HL-60 (cell line): Measurements from ENCODE around the gene ITIH4.

Experiments
- DNase-seq, 2 experiments: peaks; one replicate each; pipeline ENCODE4 v3.0.0-alpha.2; 2010 to 2020; ENCODE audit warnings: low read depth in 1 of 2, low spot score in 1 of 2
- H3K27ac ChIP-seq: fragments of 250-450 bp; sonication (Bioruptor Pico); replicated peaks from 2 replicates; pipeline ENCODE4 v1.5.1; 2020; ENCODE audit warnings: mild to moderate bottlenecking, moderate library complexity
- H3K27me3 ChIP-seq: fragments of 250-450 bp; sonication (Bioruptor Pico); 2 replicates; pipeline ENCODE4 v1.5.1; 2021; ENCODE audit warnings: mild to moderate bottlenecking, moderate library complexity; ENCODE audit not compliant: insufficient read depth, poor library complexity, severe bottlenecking
- H3K4me3 ChIP-seq: replicated peaks from 2 replicates; pipeline ENCODE4 v1.5.1; 2011; ENCODE audit warnings: mild to moderate bottlenecking, control low read depth, low read length; ENCODE audit not compliant: insufficient read depth
- GABPA ChIP-seq: IDR thresholded peaks from 2 replicates; pipeline ENCODE4 v1.6.1; 2012; ENCODE audit warnings: low read depth
- POLR2AphosphoS5 ChIP-seq: IDR thresholded peaks from 2 replicates; pipeline ENCODE4 v1.6.1; 2012; ENCODE audit warnings: low read depth
- REST ChIP-seq: IDR thresholded peaks from 2 replicates; pipeline ENCODE4 v1.6.1; 2012; ENCODE audit warnings: low read depth; ENCODE audit not compliant: insufficient replicate concordance
- SPI1 ChIP-seq: IDR thresholded peaks from 2 replicates; pipeline ENCODE4 v1.6.1; 2012; ENCODE audit warnings: low read depth, mild to moderate bottlenecking, borderline replicate concordance
- TF ChIP-seq, protein P1 (sequence below): IDR thresholded peaks from one replicate; pipeline ENCODE4 v1.5.1; 2011; ENCODE audit warnings: low read length, control low read depth, inconsistent platforms; ENCODE audit not compliant: insufficient read depth

Gene ITIH4

GRCh38 chr3:52801839-52802238 lies 28.6 kb downstream of the ITIH4 start:
- Histone ChIP-seq H3K4me3 (no peak overlapping the region), H3K27ac (no peak overlapping the region), H3K27me3 (no peaks in the 10 kb centered on the region)
- DNase-seq: no peak
- TF ChIP-seq REST (no peak), SPI1 (no peak), GABPA (no peak), POLR2AphosphoS5 (no peak)
- TF ChIP-seq, protein P1, sequence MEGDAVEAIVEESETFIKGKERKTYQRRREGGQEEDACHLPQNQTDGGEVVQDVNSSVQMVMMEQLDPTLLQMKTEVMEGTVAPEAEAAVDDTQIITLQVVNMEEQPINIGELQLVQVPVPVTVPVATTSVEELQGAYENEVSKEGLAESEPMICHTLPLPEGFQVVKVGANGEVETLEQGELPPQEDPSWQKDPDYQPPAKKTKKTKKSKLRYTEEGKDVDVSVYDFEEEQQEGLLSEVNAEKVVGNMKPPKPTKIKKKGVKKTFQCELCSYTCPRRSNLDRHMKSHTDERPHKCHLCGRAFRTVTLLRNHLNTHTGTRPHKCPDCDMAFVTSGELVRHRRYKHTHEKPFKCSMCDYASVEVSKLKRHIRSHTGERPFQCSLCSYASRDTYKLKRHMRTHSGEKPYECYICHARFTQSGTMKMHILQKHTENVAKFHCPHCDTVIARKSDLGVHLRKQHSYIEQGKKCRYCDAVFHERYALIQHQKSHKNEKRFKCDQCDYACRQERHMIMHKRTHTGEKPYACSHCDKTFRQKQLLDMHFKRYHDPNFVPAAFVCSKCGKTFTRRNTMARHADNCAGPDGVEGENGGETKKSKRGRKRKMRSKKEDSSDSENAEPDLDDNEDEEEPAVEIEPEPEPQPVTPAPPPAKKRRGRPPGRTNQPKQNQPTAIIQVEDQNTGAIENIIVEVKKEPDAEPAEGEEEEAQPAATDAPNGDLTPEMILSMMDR: no peak

- TF ChIP-seq GABPA (no peak), REST (no peak)
- Histone ChIP-seq H3K27ac (no peak overlapping the region), H3K4me3 (no peak overlapping the region), H3K27me3 (no peaks in the 10 kb centered on the region)
- DNase-seq: no peak
Measured at GRCh38 chr3:52800079-52800478, 30.4 kb downstream of the ITIH4 start.

DNA sequence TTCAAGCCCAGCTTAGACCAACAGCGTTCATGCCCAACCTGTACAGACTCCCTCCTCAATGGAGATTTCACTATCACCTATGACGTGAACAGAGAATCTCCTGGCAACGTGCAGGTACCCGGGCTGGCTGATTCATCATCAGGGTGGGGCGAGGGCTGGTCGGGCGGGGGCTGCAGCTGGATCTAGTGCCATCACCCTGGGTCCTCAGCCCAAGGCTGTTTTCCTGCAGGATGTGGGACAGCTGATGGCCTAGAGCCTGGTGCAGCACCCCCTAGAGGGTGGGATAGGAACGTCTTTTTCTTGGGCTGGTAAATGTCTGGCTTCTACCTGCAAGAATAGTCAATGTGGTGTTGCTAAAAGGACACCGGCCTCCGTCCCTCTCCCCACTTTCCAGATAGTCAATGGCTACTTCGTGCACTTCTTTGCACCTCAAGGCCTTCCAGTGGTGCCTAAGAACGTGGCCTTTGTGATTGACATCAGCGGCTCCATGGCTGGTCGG lies 31.4 kb downstream of the ITIH4 start:
- DNase-seq: peak in 1 of 2 experiments; percentile 13
- TF ChIP-seq, protein P1: no peak
- TF ChIP-seq POLR2AphosphoS5 (no peak), SPI1 (no peak), GABPA (no peak), REST (no peak)
- Histone ChIP-seq H3K27ac (no peak overlapping the region), H3K27me3 (no peaks in the 10 kb centered on the region), H3K4me3 (no peak overlapping the region)
